GM12865 (cell line): ENCODE data around the gene KLF9.

Experiments used
- DNase-seq: peaks from one replicate; pipeline ENCODE4 v3.0.0; 2010; ENCODE audit warnings: low read depth
- H3K4me3 ChIP-seq: 2 replicates; pipeline ENCODE4 v1.5.1; 2011; ENCODE audit warnings: mild to moderate bottlenecking, low read depth, low read length, control low read depth
- TF ChIP-seq, protein P1 (sequence below): IDR thresholded peaks from 2 replicates; pipeline ENCODE4 v1.5.1; 2011; ENCODE audit warnings: low read length, control low read depth, low read depth, inconsistent platforms; ENCODE audit not compliant: insufficient read depth; ENCODE audit errors: missing control alignments

Gene KLF9

GRCh38 chr9:70415041-70415440 is 584 bp upstream of the KLF9 start:
- TF ChIP-seq, protein P1, sequence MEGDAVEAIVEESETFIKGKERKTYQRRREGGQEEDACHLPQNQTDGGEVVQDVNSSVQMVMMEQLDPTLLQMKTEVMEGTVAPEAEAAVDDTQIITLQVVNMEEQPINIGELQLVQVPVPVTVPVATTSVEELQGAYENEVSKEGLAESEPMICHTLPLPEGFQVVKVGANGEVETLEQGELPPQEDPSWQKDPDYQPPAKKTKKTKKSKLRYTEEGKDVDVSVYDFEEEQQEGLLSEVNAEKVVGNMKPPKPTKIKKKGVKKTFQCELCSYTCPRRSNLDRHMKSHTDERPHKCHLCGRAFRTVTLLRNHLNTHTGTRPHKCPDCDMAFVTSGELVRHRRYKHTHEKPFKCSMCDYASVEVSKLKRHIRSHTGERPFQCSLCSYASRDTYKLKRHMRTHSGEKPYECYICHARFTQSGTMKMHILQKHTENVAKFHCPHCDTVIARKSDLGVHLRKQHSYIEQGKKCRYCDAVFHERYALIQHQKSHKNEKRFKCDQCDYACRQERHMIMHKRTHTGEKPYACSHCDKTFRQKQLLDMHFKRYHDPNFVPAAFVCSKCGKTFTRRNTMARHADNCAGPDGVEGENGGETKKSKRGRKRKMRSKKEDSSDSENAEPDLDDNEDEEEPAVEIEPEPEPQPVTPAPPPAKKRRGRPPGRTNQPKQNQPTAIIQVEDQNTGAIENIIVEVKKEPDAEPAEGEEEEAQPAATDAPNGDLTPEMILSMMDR: no peak
- DNase-seq: no peak
- H3K4me3 ChIP-seq: no peak overlapping the region

GRCh38 chr9:70413464-70413798 is 1.0 kb downstream of the KLF9 start:
- no peak for DNase-seq
- TF ChIP-seq, protein P1: no peak
- peak overlapping the region; percentile 57 for H3K4me3 ChIP-seq

DNA sequence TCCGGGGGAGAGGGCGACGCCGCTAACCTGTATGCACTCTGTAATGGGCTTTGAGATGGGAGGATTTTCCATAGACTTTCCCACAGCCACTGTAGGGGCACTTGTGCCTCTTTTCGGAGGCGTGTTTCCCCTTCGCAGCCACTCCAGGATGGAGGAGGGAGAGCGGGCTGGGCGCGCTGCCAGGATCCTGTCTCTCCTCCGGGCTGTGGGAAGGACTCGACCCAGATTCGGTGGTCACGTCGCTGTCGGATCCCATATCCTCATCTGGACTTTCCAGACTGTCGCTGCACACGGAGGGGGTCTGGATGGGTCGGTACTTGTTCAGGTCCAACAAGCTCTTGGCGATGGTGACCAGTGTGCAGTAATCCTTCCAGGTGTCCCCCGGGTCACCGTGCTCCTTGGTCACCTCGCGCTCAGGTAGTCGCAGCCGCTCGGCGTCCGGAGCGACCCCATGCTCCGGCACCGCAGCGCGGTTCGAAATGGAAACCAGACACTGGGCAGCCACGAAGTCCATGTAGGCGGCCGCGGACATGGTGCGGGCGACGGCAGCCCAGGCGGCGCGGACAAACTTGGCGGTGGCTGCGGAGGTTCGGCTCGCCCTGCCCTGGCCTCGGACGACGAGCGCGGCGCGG is 1.5 kb downstream of the KLF9 start:
- DNase-seq: no peak
- peak overlapping the region; percentile 52 for H3K4me3 ChIP-seq
- TF ChIP-seq, protein P1: no peak

DNA sequence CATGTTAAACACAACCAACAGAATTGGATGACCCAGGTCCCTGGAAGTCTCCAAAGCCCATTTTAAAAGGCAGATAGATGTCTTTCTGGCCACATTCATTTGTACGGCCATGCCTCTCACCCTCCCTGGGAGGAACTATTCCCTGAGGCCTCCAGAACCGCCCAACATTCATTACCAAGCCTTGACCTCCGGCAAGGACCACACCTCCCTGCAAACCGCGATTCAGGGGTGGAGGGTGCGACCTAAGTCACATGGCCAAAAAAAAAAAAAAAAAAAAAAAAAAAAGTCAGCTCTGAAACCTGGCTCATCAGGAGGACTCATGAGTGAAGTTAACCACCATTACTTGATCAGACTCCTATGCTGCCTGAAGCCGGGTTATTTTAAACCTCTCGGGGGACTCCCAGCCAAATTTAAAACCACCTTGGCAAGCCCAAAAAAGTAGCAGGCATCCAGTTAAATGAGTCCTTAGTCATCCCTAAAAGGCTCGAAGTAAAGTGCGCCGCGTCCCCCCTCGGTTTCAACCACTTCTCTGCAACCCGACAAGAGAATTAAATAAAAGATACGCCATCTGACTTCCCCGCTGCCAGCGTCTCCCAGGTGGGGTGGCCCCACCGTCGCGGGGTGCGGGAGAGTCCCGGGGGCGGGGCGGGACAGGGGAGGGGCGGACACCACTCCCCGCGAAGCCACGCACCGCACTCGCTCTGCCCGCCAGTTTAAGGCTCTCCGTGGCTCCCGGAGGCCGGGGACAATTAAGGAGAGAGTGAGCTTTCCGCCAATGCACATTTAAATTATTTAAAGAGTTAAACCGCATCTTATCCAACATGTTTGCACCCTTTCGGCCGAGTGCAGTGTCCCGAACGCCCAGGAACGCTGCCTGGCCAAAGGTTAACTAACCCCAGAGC is 2.3 kb downstream of the KLF9 start:
- peak overlapping the region; percentile 52 for H3K4me3 ChIP-seq
- DNase-seq: peak; percentile 47
- TF ChIP-seq, protein P1: no peak

DNA sequence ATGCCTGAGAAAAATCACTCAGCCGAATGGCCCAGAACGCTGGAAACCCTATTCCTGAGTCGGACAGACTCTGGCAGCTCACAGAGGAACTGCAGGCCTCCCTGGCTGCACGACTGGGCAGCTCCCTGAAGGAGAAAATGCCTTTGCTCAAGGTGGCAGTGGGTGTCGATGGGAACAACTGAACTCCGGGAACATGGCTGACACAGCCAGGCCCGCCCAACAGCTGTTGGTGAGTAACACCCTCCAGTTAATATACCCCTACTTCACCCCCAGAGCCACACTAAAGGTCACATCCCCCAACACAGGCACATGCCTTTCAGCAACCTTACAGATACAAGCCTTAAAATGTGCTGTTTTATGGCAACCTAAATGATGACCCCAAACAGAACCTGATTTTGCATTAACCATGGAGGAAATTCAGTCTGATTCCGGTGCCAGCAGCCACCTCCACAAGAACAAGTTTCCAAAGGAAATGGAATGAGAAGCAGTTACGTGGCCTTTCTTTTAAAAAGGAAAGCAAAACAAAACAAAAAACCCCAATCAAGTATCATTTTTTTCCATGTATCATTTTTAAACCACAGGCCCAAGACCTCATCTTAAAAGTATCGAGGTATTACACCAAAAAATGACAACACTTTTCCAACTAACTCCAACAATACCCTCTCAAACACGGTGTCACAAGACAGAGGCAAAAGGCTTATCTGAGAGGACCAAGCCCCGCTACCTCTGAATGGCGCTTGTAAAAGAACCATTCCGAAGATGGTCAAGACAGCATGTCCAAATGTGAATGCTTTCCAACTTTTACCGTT is 3.1 kb downstream of the KLF9 start:
- TF ChIP-seq, protein P1: no peak
- no peak for DNase-seq
- no peak overlapping the region for H3K4me3 ChIP-seq

DNA sequence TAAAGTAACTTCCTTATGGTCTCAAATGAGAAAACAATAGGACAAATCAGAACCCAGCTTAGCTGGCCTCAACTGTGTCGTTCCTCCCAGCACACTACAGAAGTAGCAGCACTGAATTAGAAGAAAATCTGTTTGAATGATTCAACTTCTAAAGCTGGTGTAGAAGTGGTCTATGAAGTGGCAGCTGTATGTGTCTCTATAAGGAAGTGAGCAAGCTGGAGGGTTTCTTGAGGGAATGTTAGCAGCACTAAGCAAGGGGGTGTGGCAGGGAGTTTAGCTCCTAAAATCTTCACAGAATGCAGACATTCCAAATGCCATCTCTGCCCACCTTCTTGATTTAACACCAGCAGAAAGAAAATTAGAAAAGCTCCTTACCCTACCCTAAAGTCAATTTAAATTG is 4.1 kb downstream of the KLF9 start:
- no peak for DNase-seq
- no peak overlapping the region for H3K4me3 ChIP-seq
- TF ChIP-seq, protein P1: no peak
